SK-N-SH (cell line): Measurements from ENCODE around the gene TGFBR3L. TPM values are rescaled to one million over a fixed set of nuclear protein-coding genes. Genes with fewer than 3 reads are reported as not detected.

Experiments used
- CTCF ChIA-PET: fragments of 300-600, 350-600 bp; formaldehyde crosslinking; extraction: SDS; loops from one replicate; lab custom pipeline; 2021; lab: Yijun Ruan, JAX
- POLR2A ChIA-PET: fragments of 350-600 bp; sonication (Branson Sonifier 250); formaldehyde crosslinking; extraction: SDS; loops from one replicate; lab custom pipeline; 2020; ENCODE audit warnings: antibody characterized with exemption, inconsistent platforms; lab: Yijun Ruan, JAX
- DNase-seq: peaks from one replicate; pipeline ENCODE4 v3.0.0; 2012
- H2AFZ ChIP-seq: fragments of 200-600 bp; sonication (generic); 2 replicates; pipeline ENCODE4 v1.8.1; 2016; ENCODE audit warnings: antibody characterized with exemption, mild to moderate bottlenecking, low read depth
- H3F3A ChIP-seq: fragments of 200-600 bp; sonication (generic); replicated peaks from 2 replicates; pipeline ENCODE3; 2016; ENCODE audit warnings: antibody characterized with exemption, mild to moderate bottlenecking; ENCODE audit not compliant: insufficient read depth
- H3K27ac ChIP-seq, 2 experiments: fragments of 200-500 bp in 1 of 2; fragments of 200-600 bp in 1 of 2; sonication (Bioruptor generic) in 1 of 2; sonication (generic), shearing (Covaris generic) in 1 of 2; 2 replicates each; pipeline versions ENCODE4 v1.5.1 to v1.6.1; 2014 to 2016; ENCODE audit warnings: low read depth in 2 of 2, inconsistent platforms in 1 of 2, low read length in 1 of 2, mild to moderate bottlenecking in 1 of 2, mixed read lengths in 1 of 2
- H3K27me3 ChIP-seq: fragments of 200-600 bp; sonication (generic), shearing (Covaris generic); 2 replicates; pipeline ENCODE4 v1.6.1; 2016; ENCODE audit warnings: mixed run types; ENCODE audit not compliant: insufficient read depth
- H3K36me3 ChIP-seq, 2 experiments: fragments of 200-500 bp in 1 of 2; fragments of 200-600 bp in 1 of 2; sonication (Bioruptor generic) in 1 of 2; sonication (generic) in 1 of 2; replicated peaks in 1 of 2; 2 replicates each; pipeline versions ENCODE3 to v1.5.1; 2014 to 2016; ENCODE audit warnings: low read length in 1 of 2, mild to moderate bottlenecking in 1 of 2; ENCODE audit not compliant: insufficient read depth in 2 of 2, control insufficient read depth in 1 of 2
- H3K4me1 ChIP-seq, 2 experiments: fragments of 200-500 bp in 1 of 2; fragments of 200-600 bp in 1 of 2; sonication (Bioruptor generic) in 1 of 2; sonication (generic), shearing (Covaris generic) in 1 of 2; 2 replicates each; pipeline versions ENCODE4 v1.5.1 to v1.6.1; 2014 to 2016; ENCODE audit warnings: low read depth in 1 of 2, low read length in 1 of 2, mixed run types in 1 of 2; ENCODE audit not compliant: insufficient read depth in 2 of 2, control insufficient read depth in 1 of 2
- H3K4me2 ChIP-seq: fragments of 200-600 bp; sonication (generic), shearing (Covaris generic); 2 replicates; pipeline ENCODE4 v1.6.1; 2017; ENCODE audit warnings: mixed run types
- H3K4me3 ChIP-seq, 2 experiments: fragments of 200-500 bp in 1 of 2; fragments of 200-600 bp in 1 of 2; sonication (Bioruptor generic) in 1 of 2; sonication (generic), shearing (Covaris generic) in 1 of 2; 2 replicates each; pipeline versions ENCODE4 v1.5.1 to v1.8.1; 2014 to 2016; ENCODE audit warnings: low read depth in 2 of 2, inconsistent platforms in 1 of 2, low read length in 1 of 2, mild to moderate bottlenecking in 1 of 2, mixed read lengths in 1 of 2, moderate library complexity in 1 of 2
- H3K79me2 ChIP-seq: fragments of 200-600 bp; sonication (generic); 2 replicates; pipeline ENCODE4 v1.8.1; 2017; ENCODE audit warnings: mild to moderate bottlenecking; ENCODE audit not compliant: insufficient read depth
- H3K9ac ChIP-seq: fragments of 200-600 bp; sonication (generic); 2 replicates; pipeline ENCODE4 v1.6.1; 2017; ENCODE audit warnings: mixed run types
- H3K9me2 ChIP-seq: fragments of 200-600 bp; sonication (generic); 2 replicates; pipeline ENCODE4 v1.6.1; 2017; ENCODE audit warnings: mixed run types
- H3K9me3 ChIP-seq: fragments of 200-600 bp; sonication (generic); 2 replicates; pipeline ENCODE4 v1.6.1; 2017; ENCODE audit warnings: mixed run types, mild to moderate bottlenecking, moderate library complexity
- H4K20me1 ChIP-seq: fragments of 200-600 bp; sonication (generic); 2 replicates; pipeline ENCODE4 v1.6.1; 2017; ENCODE audit warnings: mild to moderate bottlenecking, mixed run types; ENCODE audit not compliant: insufficient read depth
- CHD2 ChIP-seq: fragments of 150-350 bp; IDR thresholded peaks from 2 replicates; pipeline ENCODE4 v1.6.1; 2018; ENCODE audit warnings: low read length; ENCODE audit not compliant: partially characterized antibody
- EP300 ChIP-seq, 2 experiments: IDR thresholded peaks; 2 replicates each; pipeline versions ENCODE4 v1.4.0 to v1.6.1; 2012; ENCODE audit warnings: borderline replicate concordance in 1 of 2, low read depth in 1 of 2, low read length in 1 of 2
- EZH2phosphoT487 ChIP-seq: fragments of 200-600 bp; sonication (generic); IDR thresholded peaks from 2 replicates; pipeline ENCODE4 v1.6.1; 2017; ENCODE audit warnings: low read depth, mixed run types, mild to moderate bottlenecking, antibody characterized with exemption, moderate library complexity, borderline replicate concordance
- FOXM1 ChIP-seq: IDR thresholded peaks from 2 replicates; pipeline ENCODE4 v1.4.0; 2012; ENCODE audit warnings: low read depth, mild to moderate bottlenecking
- GABPA ChIP-seq: IDR thresholded peaks from 2 replicates; pipeline ENCODE4 v1.4.0; 2012; ENCODE audit warnings: low read depth, mild to moderate bottlenecking
- GATA2 ChIP-seq: sonication (generic); formaldehyde crosslinking; IDR thresholded peaks from 2 replicates; pipeline ENCODE4 v1.5.0; 2020; ENCODE audit warnings: mild to moderate bottlenecking, missing genetic modification reagents
- MXI1 ChIP-seq: IDR thresholded peaks from 2 replicates; pipeline ENCODE4 v1.6.1; 2012; ENCODE audit warnings: mild to moderate bottlenecking, low read depth, low read length, improper control_type of control experiment
- NFIC ChIP-seq: IDR thresholded peaks from 2 replicates; pipeline ENCODE4 v1.4.0; 2012; ENCODE audit warnings: borderline replicate concordance
- NRF1 ChIP-seq: IDR thresholded peaks from 2 replicates; pipeline ENCODE4 v1.6.1; 2012; ENCODE audit warnings: low read depth, mild to moderate bottlenecking, low read length
- RAD21 ChIP-seq: IDR thresholded peaks from 2 replicates; pipeline ENCODE4 v1.6.1; 2012; ENCODE audit warnings: mild to moderate bottlenecking, low read length
- RCOR1 ChIP-seq: fragments of 150-350 bp; IDR thresholded peaks from 2 replicates; pipeline ENCODE4 v1.6.1; 2017; ENCODE audit warnings: antibody characterized with exemption, low read length
- RFX5 ChIP-seq: IDR thresholded peaks from 2 replicates; pipeline ENCODE4 v1.6.1; 2012; ENCODE audit warnings: mild to moderate bottlenecking, improper control_type of control experiment, low read length
- YY1 ChIP-seq: IDR thresholded peaks from 2 replicates; pipeline ENCODE4 v1.4.0; 2012; ENCODE audit warnings: low read depth, mild to moderate bottlenecking
- WGBS: methylation state at CpG from one replicate; pipeline ENCODE4 v1.1.6; 2017; ENCODE audit warnings: low lambda C conversion rate; 5-methylcytosine and 5-hydroxymethylcytosine counted together
- polyA plus RNA-seq, 3 experiments: library from polyadenylated mRNA; depleted of rRNA; stranded (reverse); fragments of >200 nt; gene quantifications; 2 replicates each; pipeline ENCODE4 v1.2.3, GENCODE V29; 2012
- TF ChIP-seq, protein P1 (sequence below): fragments of 200-600 bp; sonication (generic); IDR thresholded peaks from 2 replicates; pipeline ENCODE4 v1.6.1; 2017; ENCODE audit warnings: antibody characterized with exemption, mild to moderate bottlenecking, moderate library complexity
- TF ChIP-seq, protein P2 (sequence below): IDR thresholded peaks from 2 replicates; pipeline ENCODE4 v1.4.0; 2012; ENCODE audit warnings: low read depth

Gene TGFBR3L
- polyA plus RNA-seq, 1 of the 3 experiments (the other 2 are of a cell fraction): 0.87 TPM

DNA sequence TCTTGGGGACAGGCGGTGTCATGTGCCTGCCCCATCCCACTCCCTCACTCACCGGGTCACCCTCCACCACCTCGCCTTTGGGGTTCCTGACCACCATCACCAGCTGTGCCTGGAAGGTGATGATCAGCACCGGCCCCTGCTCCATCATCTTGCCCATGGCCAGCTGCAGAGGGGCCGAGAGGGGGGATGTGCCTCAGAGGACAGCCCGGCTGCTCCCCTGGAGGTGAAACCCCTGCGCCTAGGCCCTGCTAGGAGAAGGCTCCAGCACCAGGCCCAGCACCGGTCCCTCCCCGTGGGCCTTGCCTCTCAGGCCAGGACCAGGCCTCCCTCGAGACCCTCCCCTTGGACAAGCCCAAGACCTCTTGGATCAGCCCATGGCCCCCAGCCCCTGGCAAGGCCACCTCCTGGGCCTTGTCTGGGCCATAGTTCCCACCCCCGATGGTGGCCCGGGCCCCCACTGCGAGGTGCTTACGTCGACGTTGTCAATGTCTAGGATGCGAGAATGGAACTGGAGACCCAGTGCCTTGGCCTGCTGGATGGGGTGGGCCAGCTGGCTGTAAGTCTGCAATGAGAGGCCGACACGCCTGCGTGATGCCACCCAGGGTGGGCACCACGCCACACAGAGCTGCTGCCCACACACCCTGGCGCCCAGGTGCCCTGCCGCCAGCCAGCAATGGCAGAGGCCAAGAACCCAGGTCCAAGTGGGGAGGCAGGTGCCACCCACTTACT is 13.1 kb downstream of the TGFBR3L start:
- POLR2A ChIA-PET: no interaction called here
- TF ChIP-seq RFX5 (no peak), CHD2 (no peak), GABPA (no peak), YY1 (no peak), FOXM1 (no peak)
- TF ChIP-seq, protein P1, sequence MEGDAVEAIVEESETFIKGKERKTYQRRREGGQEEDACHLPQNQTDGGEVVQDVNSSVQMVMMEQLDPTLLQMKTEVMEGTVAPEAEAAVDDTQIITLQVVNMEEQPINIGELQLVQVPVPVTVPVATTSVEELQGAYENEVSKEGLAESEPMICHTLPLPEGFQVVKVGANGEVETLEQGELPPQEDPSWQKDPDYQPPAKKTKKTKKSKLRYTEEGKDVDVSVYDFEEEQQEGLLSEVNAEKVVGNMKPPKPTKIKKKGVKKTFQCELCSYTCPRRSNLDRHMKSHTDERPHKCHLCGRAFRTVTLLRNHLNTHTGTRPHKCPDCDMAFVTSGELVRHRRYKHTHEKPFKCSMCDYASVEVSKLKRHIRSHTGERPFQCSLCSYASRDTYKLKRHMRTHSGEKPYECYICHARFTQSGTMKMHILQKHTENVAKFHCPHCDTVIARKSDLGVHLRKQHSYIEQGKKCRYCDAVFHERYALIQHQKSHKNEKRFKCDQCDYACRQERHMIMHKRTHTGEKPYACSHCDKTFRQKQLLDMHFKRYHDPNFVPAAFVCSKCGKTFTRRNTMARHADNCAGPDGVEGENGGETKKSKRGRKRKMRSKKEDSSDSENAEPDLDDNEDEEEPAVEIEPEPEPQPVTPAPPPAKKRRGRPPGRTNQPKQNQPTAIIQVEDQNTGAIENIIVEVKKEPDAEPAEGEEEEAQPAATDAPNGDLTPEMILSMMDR: no peak
- H3K27me3 ChIP-seq: no peaks in the 10 kb centered on the region
- H3K9ac ChIP-seq: peak overlapping the region; percentile 73; the same call in 1 of the 2 replicates
- H3K36me3 ChIP-seq: peaks cover 11 to 29% of the 10 kb centered on the region in 2 experiments
- CTCF ChIA-PET: interaction anchor here (0.9 to 6.7 kb wide), 7 partner anchors 8 to 75 kb away, joined by 3 to 69 read pairs (median 8); partner anchors contain the start of gene TIMM44
- peak overlapping the region; percentile 91 to 99 for H3K27ac ChIP-seq
- no peaks in the 10 kb centered on the region for H3K9me2 ChIP-seq
- H3K9me3 ChIP-seq: no peaks in the 10 kb centered on the region
- peaks cover 9% of the 10 kb centered on the region; the same call in 1 of the 2 replicates for H3K79me2 ChIP-seq
- H2AFZ ChIP-seq: no peak overlapping the region
- no peak overlapping the region for H3K4me3 ChIP-seq
- H3K4me1 ChIP-seq: peaks cover 38 to 48% of the 10 kb centered on the region in 2 experiments
- H4K20me1 ChIP-seq: peaks cover 21% of the 10 kb centered on the region
- H3F3A ChIP-seq: peaks cover 37% of the 10 kb centered on the region
- peak overlapping the region; percentile 90 for H3K4me2 ChIP-seq
- DNase-seq: no peak
- 91% methylated on average over 14 of the region's 23 CpGs for WGBS

DNA sequence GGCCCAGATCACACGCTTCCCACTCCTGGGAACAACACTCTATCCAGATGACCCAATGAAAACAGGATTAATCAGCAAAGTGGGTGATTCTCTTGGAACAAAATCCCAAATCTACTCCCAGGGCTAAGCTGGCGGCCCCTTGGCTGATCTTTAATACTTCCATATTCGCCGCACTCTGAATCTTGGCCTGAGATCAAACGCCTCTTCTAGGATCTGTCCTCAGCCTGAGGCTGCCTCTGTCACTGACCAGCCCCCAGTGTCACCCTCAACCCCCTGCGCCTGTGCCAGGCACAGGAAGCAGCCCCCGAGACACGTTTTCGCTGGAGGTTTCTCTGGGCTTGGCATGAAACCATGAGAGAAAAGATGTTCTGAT is 13.7 kb downstream of the TGFBR3L start:
- Histone ChIP-seq H3K27ac (peak overlapping the region; percentile 91 to 99), H3K9me2 (no peaks in the 10 kb centered on the region), H3K36me3 (peaks cover 16 to 32% of the 10 kb centered on the region in 2 experiments), H3K9me3 (no peaks in the 10 kb centered on the region), H2AFZ (no peak overlapping the region), H3K79me2 (peaks cover 9% of the 10 kb centered on the region; the same call in 1 of the 2 replicates), H3K27me3 (no peaks in the 10 kb centered on the region), H3K4me1 (peaks cover 38 to 48% of the 10 kb centered on the region in 2 experiments), H4K20me1 (peaks cover 18% of the 10 kb centered on the region), H3K9ac (peak overlapping the region; percentile 73), H3F3A (peaks cover 37% of the 10 kb centered on the region), H3K4me2 (peak overlapping the region; percentile 90), H3K4me3 (peak overlapping the region in 1 of 2 experiments; percentile 45; a peak in 1 of 4 replicates)
- TF ChIP-seq, protein P2, sequence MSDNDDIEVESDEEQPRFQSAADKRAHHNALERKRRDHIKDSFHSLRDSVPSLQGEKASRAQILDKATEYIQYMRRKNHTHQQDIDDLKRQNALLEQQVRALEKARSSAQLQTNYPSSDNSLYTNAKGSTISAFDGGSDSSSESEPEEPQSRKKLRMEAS: no peak; the same call in 1 of the 2 replicates
- TF ChIP-seq EP300 (IDR thresholded peaks at IDR 0.05; ENCODE audit: borderline replicate concordance in 1 of 2, low read depth in 1 of 2, low read length in 1 of 2) (0 out of 4 replicates have a peak, but pooled peaks of 1 of the 2 experiments have one; percentile 8), RAD21 (no peak), NFIC (no peak; the same call in 1 of the 2 replicates), NRF1 (0 out of 2 replicates have a peak, but pooled peaks have one; percentile 6), RCOR1 (no peak), CHD2 (peak; percentile 15), MXI1 (peak; percentile 62; the same call in 1 of the 2 replicates), GATA2 (0 out of 2 replicates have a peak, but pooled peaks have one; percentile 38), EZH2phosphoT487 (no peak)
- POLR2A ChIA-PET: interaction anchor here (1.1 to 1.6 kb wide), 3 partner anchors 8 to 15 kb away, joined by 3 to 15 read pairs (median 4); partner anchors contain the start of genes SNAPC2 and TIMM44
- CTCF ChIA-PET: interaction anchor here (0.9 to 6.7 kb wide), 6 partner anchors 9 to 74 kb away, joined by 3 to 69 read pairs (median 15); partner anchors contain the start of genes SNAPC2 and TIMM44
- 24% methylated on average over 9 of the region's 9 CpGs for WGBS
- DNase-seq: peak; percentile 72
